Prostate gland (tissue), 2 donors: Measurements from ENCODE around the gene MFAP4. TPM values are rescaled to one million over a fixed set of nuclear protein-coding genes. Genes with fewer than 3 reads are reported as not detected.

ENCODE experiments used
- DNase-seq: peaks from one replicate; pipeline ENCODE4 v3.0.0-alpha.2; 2019; ENCODE audit warnings: low spot score
- H3K27ac ChIP-seq, 2 donors: fragments of 200-600 bp; sonication (generic); 2 replicates each; pipeline ENCODE4 v1.5.1; 2017 to 2019
- H3K27me3 ChIP-seq: fragments of 200-600 bp; sonication (generic); replicated peaks from 2 replicates; pipeline ENCODE4 v1.5.1; 2019; ENCODE audit not compliant: insufficient read depth
- H3K36me3 ChIP-seq, 2 donors: fragments of 200-600 bp; sonication (generic); 1 replicate in 1 of 2; 2 replicates in 1 of 2; pipeline versions ENCODE4 v1.5.1 to v1.8.1; 2017 to 2019
- H3K4me1 ChIP-seq: fragments of 200-600 bp; sonication (generic); replicated peaks from 2 replicates; pipeline ENCODE4 v1.5.1; 2019
- H3K4me3 ChIP-seq, 2 donors: fragments of 200-600 bp; sonication (generic); 2 replicates each; pipeline ENCODE4 v1.5.1; 2017 to 2019
- H3K9me3 ChIP-seq: fragments of 200-600 bp; sonication (generic); 2 replicates; pipeline ENCODE4 v1.5.1; 2017
- POLR2A ChIP-seq: fragments of 450-650 bp; IDR thresholded peaks from one replicate; pipeline ENCODE4 v1.6.1; 2016; ENCODE audit warnings: antibody characterized with exemption, mild to moderate bottlenecking
- POLR2AphosphoS5 ChIP-seq: sonication (generic); formaldehyde crosslinking; IDR thresholded peaks from one replicate; pipeline ENCODE4 v1.6.1; 2017; ENCODE audit warnings: antibody characterized with exemption
- whole genome bisulfite sequencing: methylation state at CpG from one replicate; pipeline ENCODE4 v1.1.5; 2018; 5-methylcytosine and 5-hydroxymethylcytosine counted together
- intact Hi-C: fragments of 100-400 bp; cut with DNase I; formaldehyde crosslinking; loops from one replicate; pipeline ENCODE4 v1.14.2; 2022
- total RNA-seq, 2 donors: library from RNA; depleted of rRNA; stranded (reverse); fragments of >200 nt; gene quantifications; one replicate each; pipeline ENCODE4 v1.1.0, GENCODE V29; 2016
- TF ChIP-seq, protein P1 (sequence below), 4 experiments: fragments of 200-600 bp in 2 of 4; fragments of 450-650 bp in 2 of 4; sonication (generic) in 2 of 4; IDR thresholded peaks; 1 replicate in 3 of 4; 2 replicates in 1 of 4; pipeline ENCODE4 v1.5.1; 2016 to 2019; ENCODE audit warnings: antibody characterized with exemption in 4 of 4, mild to moderate bottlenecking in 2 of 4, moderate library complexity in 2 of 4

The MFAP4 gene
- total RNA-seq, 2 donors from 2014 or later: 56.1 to 146 TPM

DNA sequence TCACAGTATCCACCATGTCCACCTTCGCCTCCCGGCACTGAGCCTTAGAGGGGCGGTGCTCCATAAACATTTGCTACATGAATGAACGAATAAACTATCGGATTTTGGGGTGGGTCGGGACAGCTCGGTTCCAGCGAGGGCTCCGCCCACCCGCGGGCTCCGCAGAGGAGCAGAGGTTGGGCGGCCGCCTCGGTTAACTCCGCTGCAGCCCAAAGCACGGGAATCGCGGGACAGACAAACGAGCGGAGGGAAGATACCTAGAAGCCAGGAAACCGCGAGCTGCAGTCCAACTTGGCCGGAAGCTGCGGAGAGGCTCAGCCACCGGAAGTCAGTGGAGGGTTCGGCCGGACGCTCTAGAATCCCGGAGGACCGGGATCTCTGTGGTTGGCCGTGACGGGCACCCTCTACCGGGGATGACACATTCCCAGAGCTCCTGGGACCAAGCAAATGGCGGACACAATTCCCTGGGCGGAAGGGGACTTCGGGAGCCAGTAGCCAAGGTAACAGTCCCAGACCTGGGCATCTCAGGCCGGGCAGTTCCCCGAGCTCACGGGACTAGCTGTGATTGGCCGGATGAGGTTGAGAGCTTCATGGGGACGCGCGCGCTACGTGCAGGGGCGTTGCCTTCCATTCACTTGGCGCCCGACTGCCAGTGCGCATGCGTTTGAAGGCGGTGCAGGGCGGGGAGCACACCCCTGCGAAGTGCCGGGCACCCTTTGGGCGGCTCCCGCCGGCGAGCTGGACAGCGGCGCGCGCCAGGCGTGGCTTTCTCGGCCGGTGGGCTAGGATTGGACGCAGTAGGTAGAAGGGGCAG, 9.2 kb downstream of the MFAP4 start:
- intact Hi-C loops: loop anchor here (2.0 to 5.0 kb wide), 3 partner anchors 17 to 269 kb away; partner anchors contain the start of gene ALDH3A2
- peaks cover 12% of the 10 kb centered on the region for H3K4me1 ChIP-seq

DNA sequence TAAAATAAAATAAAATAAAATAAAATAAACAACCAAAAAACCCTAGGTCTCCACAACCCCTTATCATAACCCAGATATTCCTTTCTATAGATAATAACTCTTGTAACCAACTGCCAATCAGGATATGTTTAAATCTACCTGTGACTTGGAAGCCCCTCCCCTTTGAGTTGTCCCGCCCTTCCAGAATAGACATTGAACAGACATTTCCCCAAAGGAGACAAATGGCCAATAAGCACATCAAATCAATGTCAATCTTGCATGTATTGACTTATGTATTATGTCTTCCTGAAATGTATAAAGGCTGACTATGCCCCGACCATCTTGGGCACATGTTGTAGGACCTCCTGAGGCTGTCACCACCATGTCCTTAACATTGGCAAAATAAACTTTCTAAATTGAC, 10.2 kb downstream of the MFAP4 start:
- Histone ChIP-seq H3K4me1 (peaks cover 12% of the 10 kb centered on the region), H3K27ac (peak overlapping the region; percentile 90), H3K27me3 (no peaks in the 10 kb centered on the region), H3K9me3 (no peaks in the 10 kb centered on the region), H3K4me3 (peak overlapping the region; percentile 64 to 68), H3K36me3 (peaks cover 6 to 11% of the 10 kb centered on the region in 2 donors)
- intact Hi-C loops: loop anchor here (2.0 to 5.0 kb wide), 3 partner anchors 16 to 270 kb away; partner anchors contain the start of gene ALDH3A2
- no peak for TF ChIP-seq POLR2A
- TF ChIP-seq POLR2AphosphoS5: no peak
- TF ChIP-seq, protein P1, sequence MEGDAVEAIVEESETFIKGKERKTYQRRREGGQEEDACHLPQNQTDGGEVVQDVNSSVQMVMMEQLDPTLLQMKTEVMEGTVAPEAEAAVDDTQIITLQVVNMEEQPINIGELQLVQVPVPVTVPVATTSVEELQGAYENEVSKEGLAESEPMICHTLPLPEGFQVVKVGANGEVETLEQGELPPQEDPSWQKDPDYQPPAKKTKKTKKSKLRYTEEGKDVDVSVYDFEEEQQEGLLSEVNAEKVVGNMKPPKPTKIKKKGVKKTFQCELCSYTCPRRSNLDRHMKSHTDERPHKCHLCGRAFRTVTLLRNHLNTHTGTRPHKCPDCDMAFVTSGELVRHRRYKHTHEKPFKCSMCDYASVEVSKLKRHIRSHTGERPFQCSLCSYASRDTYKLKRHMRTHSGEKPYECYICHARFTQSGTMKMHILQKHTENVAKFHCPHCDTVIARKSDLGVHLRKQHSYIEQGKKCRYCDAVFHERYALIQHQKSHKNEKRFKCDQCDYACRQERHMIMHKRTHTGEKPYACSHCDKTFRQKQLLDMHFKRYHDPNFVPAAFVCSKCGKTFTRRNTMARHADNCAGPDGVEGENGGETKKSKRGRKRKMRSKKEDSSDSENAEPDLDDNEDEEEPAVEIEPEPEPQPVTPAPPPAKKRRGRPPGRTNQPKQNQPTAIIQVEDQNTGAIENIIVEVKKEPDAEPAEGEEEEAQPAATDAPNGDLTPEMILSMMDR (IDR thresholded peaks at IDR 0.05): no peak
- WGBS: 26% methylated on average over 2 of the region's 2 CpGs
- no peak for DNase-seq

More for the DNA sequence above, 9.2 kb downstream of the MFAP4 start:
- peak overlapping the region; percentile 90 for H3K27ac ChIP-seq
- DNase-seq: peak; percentile 98
- TF ChIP-seq POLR2AphosphoS5: peak; percentile 94
- TF ChIP-seq, protein P1 (IDR thresholded peaks at IDR 0.05): peak in 1 of 4 experiments; percentile 19
- peak; percentile 56 for TF ChIP-seq POLR2A
- peak overlapping the region; percentile 64 to 68 for H3K4me3 ChIP-seq
- no peaks in the 10 kb centered on the region for H3K27me3 ChIP-seq
- no peaks in the 10 kb centered on the region for H3K9me3 ChIP-seq
- H3K36me3 ChIP-seq: peaks cover 8 to 11% of the 10 kb centered on the region in 2 donors
- under 1% methylated on average over 47 of the region's 67 CpGs for WGBS

- TF ChIP-seq POLR2AphosphoS5: no peak
- TF ChIP-seq, protein P1 (IDR thresholded peaks at IDR 0.05): no peak
- TF ChIP-seq POLR2A: no peak
- DNase-seq: no peak
- Histone ChIP-seq H3K4me1 (peaks cover 12% of the 10 kb centered on the region), H3K27me3 (no peaks in the 10 kb centered on the region), H3K9me3 (no peaks in the 10 kb centered on the region), H3K27ac (no peak overlapping the region), H3K36me3 (peaks cover 5 to 6% of the 10 kb centered on the region in 2 donors), H3K4me3 (no peak overlapping the region)
- intact Hi-C loops: loop anchor here (2.0 to 5.0 kb wide), 3 partner anchors 15 to 272 kb away; partner anchors contain the start of gene ALDH3A2
- WGBS: 83% methylated on average over 1 of the region's 1 CpG
These were observed 11.3 kb downstream of the MFAP4 start for GRCh38 chr17:19375732-19376131.

GRCh38 chr17:19374136-19374535, 12.9 kb downstream of the MFAP4 start:
- Histone ChIP-seq H3K27me3 (no peaks in the 10 kb centered on the region), H3K4me3 (no peak overlapping the region), H3K9me3 (no peaks in the 10 kb centered on the region), H3K36me3 (no peaks in the 10 kb centered on the region), H3K4me1 (peaks cover 8% of the 10 kb centered on the region), H3K27ac (no peak overlapping the region)
- TF ChIP-seq POLR2AphosphoS5 (no peak), POLR2A (no peak)
- TF ChIP-seq, protein P1 (IDR thresholded peaks at IDR 0.05): no peak
- intact Hi-C loops: no loop called here
- 84% methylated on average over 5 of the region's 5 CpGs for WGBS
- no peak for DNase-seq
